Muscle of back (tissue), 11 donors: Measurements from ENCODE around the gene FAM120B. TPM values are rescaled to one million over a fixed set of nuclear protein-coding genes. Genes with fewer than 3 reads are reported as not detected.
"Not testable (repeated sequence)": the region's sequence is repeated elsewhere in the genome, so short reads cannot be mapped to it uniquely, and the experiment has no call there.

Experiments
- DNase-seq, 3 donors: peaks; one replicate each; pipeline versions ENCODE4 v3.0.0 to v3.0.0-alpha.2; 2013
- polyA plus RNA-seq, 10 donors: library from polyadenylated mRNA; unstranded; fragments of 120-200 nt; gene quantifications; one replicate each; pipeline ENCODE4 v1.2.1, GENCODE V29; 2013; ENCODE audit not compliant: insufficient read length in 10 of 10

Gene FAM120B
- polyA plus RNA-seq, 10 donors: 20.5 to 29.7 (median 26.7) TPM

DNA sequence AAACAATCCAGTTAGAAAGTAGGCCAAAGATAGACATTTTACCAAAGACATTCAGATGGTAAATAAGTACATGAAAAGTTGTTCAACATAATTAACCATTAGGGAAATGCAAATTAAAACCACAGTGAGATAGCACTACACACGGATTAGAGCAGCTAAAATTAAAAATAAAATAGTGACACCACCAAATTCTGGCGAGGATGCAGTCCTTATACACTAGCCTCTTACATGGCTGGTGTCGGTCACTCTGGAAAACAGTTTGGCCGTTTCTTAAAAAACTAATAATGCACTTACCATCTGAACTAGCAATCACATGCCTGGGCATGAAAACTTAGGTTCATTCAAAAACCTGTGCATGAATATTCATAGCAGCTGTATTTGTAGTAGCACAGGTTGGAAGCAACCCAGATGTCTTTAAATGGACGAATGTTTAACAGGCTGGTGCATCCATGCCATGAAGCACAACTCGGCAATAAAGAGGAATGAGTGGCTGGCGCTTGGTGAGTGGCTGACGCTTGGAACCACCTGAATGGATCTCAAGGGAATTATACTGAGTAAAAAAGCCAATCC is 77.0 kb downstream of the FAM120B start:
- DNase-seq: peak in 2 of 3 donors; percentile 25 to 31

- DNase-seq: no peak
Observed at GRCh38 chr6:170385506-170385905, 78.9 kb downstream of the FAM120B start.

DNA sequence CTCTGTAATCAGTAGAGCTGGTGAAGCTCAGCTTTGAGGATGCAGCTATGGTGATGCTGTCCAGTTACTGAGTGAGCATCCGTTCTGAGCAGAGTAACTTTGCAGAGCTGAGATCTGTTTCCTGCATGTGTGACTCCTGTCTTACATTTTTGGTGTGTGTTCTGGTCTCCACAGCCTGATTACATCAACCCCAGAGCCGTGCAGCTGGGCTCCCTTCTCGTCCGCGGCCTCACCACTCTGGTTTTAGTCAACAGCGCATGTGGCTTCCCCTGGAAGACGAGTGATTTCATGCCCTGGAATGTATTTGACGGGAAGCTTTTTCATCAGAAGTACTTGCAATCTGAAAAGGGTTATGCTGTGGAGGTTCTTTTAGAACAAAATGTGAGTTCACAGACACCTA is 81.6 kb downstream of the FAM120B start:
- peak in 1 of 3 donors; percentile 73 for DNase-seq

DNA sequence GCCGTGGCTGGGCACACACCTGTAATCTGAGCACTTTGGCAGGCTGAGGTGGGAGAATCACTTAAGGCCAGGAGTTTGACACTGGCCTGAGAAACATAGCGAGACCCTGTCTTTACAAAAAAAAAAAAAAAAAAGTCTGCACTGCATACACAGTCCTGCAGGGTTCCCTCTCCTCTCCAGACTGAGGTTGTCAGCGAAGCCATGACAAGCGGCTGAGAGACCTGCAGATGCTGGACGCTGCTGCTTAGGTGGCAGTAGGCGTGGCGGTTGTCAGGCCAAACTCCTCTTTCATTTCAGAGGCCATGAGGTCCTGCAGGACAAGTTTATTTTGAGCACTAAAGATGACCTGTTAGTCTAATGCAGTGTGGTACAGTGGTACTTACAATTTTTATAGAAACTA is 86.5 kb downstream of the FAM120B start:
- no peak for DNase-seq

- no peak for DNase-seq
Observed at GRCh38 chr6:170393807-170394399, 87.3 kb downstream of the FAM120B start.

DNA sequence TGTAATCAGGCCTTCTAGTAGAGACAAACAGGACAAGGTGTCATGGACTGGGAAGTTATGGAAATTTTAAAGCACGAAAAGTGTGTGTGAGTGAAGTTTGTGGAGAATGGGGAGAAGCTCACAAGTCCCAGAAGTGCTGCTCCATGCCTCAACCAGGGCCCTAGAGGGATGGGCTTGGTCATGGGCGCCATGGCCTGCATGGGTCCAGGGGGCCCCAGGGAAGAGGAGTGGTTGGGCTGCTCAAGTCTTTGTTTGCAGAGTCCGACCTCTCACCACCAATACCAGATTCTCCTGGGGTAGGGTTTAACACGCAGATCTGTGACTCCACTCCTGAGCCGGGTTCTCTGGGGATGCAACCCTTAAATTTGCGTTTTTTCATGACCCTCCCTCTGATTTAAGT is 88.4 kb downstream of the FAM120B start:
- no peak for DNase-seq

GRCh38 chr6:170398743-170399369 is 92.3 kb downstream of the FAM120B start:
- not testable (repeated sequence) for DNase-seq

DNA sequence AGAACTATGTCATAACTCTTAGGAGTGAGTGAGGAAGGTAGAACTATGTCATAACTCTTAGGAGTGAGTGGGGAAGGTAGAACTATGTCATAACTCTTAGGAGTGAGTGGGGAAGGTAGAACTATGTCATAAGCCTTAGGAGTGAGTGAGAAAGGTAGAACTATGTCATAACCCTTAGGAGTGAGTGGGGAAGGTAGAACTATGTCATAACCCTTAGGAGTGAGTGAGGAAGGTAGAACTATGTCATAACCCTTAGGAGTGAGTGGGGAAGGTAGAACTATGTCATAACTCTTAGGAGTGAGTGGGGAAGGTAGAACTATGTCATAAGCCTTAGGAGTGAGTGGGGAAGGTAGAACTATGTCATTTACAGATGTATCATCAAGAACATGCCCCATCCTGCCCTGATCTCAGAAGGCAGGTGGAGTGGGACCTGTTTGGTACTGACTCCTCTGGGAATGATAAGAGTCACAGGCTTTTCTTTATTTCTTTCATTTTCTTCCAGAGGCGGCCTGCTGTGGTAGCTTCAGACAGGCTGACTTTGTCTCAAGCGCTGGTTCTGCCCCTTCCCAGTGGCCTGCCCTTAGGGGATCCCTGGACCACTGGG is 93.5 kb downstream of the FAM120B start:
- DNase-seq: not testable (repeated sequence)

DNA sequence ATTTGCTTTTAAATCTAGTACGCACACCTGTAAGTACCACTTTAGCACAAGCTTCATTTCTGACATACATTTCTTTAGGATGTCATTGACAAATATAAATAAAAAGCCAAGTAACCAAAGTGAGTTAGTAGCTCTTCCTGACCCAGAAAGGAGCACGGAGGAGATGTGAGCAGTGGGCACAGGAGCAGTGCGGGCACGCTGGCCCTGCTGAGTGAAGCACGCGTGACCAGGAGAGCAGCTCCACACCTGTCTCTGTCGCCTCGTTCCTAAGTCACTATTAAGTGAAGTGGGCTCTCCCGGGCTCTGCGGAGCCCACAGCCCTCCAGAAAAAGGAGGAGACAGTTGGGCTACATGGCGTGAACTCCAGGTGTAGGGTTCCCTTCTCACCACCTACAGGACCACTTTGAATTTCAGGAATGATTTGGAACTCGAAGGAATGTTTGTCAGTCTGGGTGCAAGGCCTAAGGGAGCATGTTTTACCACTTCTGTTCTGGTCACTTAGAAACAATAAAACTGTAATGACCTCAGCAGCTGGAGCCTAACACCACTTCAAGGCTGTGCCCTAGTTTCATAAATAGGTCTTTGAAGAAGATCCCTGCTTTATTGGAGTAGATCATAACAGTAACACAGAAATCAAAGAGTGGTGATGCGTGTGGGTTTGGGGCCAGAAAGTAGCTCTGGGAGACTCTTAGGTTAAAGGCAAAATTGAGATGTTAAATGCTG is 95.9 kb downstream of the FAM120B start:
- no peak for DNase-seq

DNA sequence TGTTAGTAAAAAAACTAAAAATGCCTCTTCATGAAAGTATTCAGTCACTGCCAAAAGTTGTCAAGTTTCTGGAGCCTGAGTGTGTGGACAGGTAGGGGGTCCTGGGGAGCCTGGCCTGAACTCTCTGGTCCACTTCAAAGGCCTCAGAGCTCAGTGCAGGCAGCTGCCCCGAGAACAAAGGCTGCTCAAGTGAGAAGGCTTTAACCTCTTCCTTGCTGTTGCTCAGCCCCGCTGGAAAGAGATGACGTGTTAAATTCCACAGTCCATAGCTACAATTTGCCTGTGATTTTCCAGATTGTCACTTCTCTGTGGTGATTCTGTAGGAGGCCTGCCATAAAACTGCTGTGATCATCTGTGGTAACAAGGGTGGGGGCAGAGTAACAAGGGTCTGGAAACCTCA is 96.9 kb downstream of the FAM120B start:
- peak in 1 of 3 donors; percentile 43 for DNase-seq

DNA sequence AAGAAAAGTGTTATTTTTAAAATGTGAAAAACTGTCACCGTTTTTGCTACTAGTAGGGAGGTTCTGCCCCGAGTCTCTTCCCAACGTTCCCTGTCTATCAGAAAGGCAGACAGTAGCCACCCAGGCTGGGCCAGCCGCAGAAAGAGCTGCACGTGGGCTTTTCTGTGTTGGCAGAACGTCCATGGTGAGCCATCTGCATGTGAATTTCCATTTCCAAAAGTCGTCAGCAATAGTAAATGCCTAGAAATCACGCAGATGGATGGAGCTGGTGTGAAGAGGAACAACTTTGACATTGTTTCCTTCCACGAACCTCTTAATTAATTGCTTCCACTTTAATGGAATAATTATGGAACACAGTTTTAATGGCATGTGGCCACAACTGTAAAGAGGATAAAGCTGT is 97.5 kb downstream of the FAM120B start:
- DNase-seq: no peak

DNA sequence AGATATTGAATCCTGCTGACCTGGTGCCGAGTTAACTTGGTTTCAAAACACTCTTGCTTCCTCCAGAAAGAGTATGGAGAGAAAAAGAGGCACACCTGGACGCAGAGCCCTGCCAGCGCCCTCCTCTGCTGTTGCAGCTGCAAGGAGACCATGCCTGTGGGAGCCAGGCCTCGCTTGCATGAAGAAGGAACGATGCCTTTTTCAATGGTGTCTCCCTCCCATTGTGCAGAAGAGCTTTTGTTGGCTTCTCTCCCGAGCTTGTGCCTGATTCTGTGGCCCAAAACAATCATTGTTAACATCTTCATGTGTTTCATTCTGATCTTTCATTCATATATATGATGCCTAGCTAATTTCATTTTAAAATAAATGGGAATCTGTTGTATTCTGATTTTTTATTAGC is 98.1 kb downstream of the FAM120B start:
- DNase-seq: no peak

GRCh38 chr6:170405311-170405975 is 98.9 kb downstream of the FAM120B start:
- peak in 1 of 3 donors; percentile 92 for DNase-seq

DNA sequence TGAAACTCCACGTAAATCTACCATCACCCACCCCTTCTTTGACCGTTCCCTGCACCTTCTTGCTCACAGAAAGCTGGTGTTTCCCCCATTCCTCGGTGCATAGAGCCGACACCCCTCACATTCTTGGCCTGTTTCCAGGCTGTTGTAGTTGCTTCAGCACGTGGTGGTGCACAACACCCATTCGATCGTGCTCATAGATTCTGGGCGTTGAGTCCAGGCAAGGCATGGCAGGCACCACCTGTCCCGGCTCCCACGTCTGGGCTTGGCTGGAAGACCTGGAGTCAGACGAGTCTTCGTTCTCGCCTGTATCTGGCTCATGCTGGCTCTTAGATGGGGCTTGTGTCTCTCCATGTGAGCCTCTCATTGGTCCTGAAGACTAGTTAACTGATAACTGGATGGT is 100.6 kb downstream of the FAM120B start:
- DNase-seq: no peak

- DNase-seq: no peak
Observed at GRCh38 chr6:170407932-170408331, 101.4 kb downstream of the FAM120B start.

- not testable (repeated sequence) for DNase-seq
Observed at GRCh38 chr6:170409746-170410145, 103.2 kb downstream of the FAM120B start.

DNA sequence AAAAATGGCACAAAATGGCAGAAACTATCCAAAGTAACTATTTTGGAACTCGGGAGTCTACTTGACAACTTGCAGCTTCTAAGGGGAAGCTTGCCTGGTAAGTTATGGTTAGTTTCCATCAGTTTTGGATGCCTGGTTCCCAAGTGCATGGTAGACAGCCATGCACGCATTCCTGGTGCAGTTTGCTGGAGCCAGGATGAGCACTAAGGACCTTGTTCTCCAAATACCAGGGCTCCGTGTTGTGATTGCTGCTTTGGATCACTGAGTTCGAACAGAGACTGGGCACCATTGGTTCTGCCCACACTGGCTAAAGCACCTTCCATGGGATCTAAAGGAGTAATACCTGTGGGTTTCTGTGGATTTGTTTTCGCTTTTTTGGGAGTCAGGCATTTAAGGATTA is 103.7 kb downstream of the FAM120B start:
- no peak for DNase-seq

GRCh38 chr6:170415318-170415717 is 108.8 kb downstream of the FAM120B start:
- no peak for DNase-seq

- DNase-seq: no peak
Observed at GRCh38 chr6:170416303-170416702, 109.7 kb downstream of the FAM120B start.

GRCh38 chr6:170416959-170417606 is 110.5 kb downstream of the FAM120B start:
- no peak for DNase-seq

DNA sequence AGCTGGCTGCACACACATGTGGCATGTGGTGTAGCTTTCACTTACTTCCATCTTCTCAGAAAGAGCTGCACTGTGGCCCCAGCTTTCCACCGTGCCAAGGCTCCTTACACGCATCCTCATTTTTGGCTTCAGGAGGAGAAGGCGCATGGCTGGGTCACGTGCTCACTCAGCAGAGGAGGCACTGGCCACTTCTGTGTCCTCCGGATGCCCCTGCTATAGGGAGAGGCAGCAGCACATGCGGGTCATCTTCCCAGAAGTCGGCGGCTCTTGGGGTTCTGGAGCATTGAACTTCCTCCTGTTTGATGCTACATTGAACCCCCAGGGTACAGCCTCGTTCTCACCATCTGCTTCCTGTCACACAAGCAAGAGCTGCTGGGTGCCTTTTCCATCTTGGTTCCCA is 111.3 kb downstream of the FAM120B start:
- no peak for DNase-seq
